ENCODE measurements around the gene LBH. TPM values are rescaled to one million over a fixed set of nuclear protein-coding genes. Genes with fewer than 3 reads are reported as not detected.
"Not testable (repeated sequence)": the region's sequence is repeated elsewhere in the genome, so short reads cannot be mapped to it uniquely, and the experiment has no call there.

The LBH gene
- total RNA-seq, 1 donor from 2014 or later = 41.2 TPM

DNA sequence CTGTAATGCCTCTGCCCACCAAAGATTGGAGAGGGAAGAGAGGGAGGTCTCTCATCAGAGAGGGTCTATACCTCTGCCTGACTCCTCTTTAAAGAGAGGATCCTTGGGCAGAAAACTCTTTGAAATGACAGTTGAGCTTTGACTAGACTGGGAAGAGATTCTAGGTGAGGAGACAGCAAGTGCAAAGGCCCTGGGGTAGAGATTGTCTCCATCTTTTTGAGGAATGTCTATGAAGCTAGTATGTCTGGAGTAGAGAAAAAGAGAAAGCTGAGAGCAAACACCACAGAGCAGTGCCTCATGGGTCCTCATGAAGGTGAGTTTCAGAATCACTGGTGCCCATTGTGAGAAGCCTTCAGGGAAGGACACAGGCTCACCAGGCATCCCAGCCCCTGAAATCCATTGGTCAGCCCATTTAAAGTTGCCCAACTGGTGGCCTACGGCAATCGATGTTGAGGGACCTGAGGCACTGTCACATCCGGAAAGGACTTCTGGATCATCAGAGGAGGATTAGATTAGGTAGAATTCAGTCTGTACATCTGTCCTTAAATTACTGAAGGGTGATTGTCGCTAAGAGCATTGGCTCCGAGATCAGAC, 31.5 kb downstream of the LBH start:
- Histone ChIP-seq H3K9me3 (ENCODE audit: control insufficient read depth in 3 of 3, low read length in 3 of 3) (peaks cover 0 to 3% (median 3%) of the 10 kb centered on the region in 3 donors), H3K4me3 (ENCODE audit: low read length in 3 of 3) (no peak overlapping the region), H3K27me3 (ENCODE audit: control insufficient read depth in 3 of 3, insufficient read depth in 3 of 3, low read length in 3 of 3) (no peaks in the 10 kb centered on the region), H3K9ac (ENCODE audit: low read depth in 1 of 3, low read length in 3 of 3) (no peak overlapping the region), H3K27ac (ENCODE audit: low read depth, low read length) (no peak overlapping the region), H3K36me3 (ENCODE audit: control insufficient read depth in 3 of 3, insufficient read depth in 3 of 3, low read length in 3 of 3) (peaks cover 6 to 13% (median 12%) of the 10 kb centered on the region in 3 donors), H3K4me1 (ENCODE audit: control insufficient read depth in 3 of 3, insufficient read depth in 3 of 3, low read length in 3 of 3) (peaks cover 0 to 8% (median 6%) of the 10 kb centered on the region in 3 donors)

DNA sequence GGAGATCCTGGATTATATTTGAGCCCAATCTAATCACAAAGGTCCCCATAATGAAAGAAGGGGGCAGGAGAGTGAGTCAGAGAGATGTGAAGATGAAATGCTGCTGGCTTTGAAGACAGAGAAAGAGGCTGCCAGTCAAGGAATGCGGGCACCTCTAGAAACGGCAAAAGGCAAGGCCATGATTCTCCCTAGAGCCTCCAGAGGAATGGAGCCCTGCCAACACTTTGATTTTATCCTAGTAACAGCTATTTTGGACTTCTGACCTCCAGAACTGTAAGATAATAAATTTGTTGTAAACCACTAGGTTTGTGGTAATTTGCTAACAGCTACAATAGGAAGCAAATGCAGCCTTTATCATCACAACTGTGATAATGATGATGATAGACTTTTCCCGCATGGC, 32.9 kb downstream of the LBH start:
- Histone ChIP-seq H3K9ac (ENCODE audit: low read depth in 1 of 3, low read length in 3 of 3) (no peak overlapping the region), H3K9me3 (ENCODE audit: control insufficient read depth in 3 of 3, low read length in 3 of 3) (peaks cover 0 to 3% (median 3%) of the 10 kb centered on the region in 3 donors), H3K4me1 (ENCODE audit: control insufficient read depth in 3 of 3, insufficient read depth in 3 of 3, low read length in 3 of 3) (peaks cover 0 to 11% (median 6%) of the 10 kb centered on the region in 3 donors), H3K27ac (ENCODE audit: low read depth, low read length) (no peak overlapping the region), H3K4me3 (ENCODE audit: low read length in 3 of 3) (no peak overlapping the region), H3K36me3 (ENCODE audit: control insufficient read depth in 3 of 3, insufficient read depth in 3 of 3, low read length in 3 of 3) (peaks cover 0 to under 1% (median 0%) of the 10 kb centered on the region in 3 donors), H3K27me3 (ENCODE audit: control insufficient read depth in 3 of 3, insufficient read depth in 3 of 3, low read length in 3 of 3) (no peaks in the 10 kb centered on the region)

DNA sequence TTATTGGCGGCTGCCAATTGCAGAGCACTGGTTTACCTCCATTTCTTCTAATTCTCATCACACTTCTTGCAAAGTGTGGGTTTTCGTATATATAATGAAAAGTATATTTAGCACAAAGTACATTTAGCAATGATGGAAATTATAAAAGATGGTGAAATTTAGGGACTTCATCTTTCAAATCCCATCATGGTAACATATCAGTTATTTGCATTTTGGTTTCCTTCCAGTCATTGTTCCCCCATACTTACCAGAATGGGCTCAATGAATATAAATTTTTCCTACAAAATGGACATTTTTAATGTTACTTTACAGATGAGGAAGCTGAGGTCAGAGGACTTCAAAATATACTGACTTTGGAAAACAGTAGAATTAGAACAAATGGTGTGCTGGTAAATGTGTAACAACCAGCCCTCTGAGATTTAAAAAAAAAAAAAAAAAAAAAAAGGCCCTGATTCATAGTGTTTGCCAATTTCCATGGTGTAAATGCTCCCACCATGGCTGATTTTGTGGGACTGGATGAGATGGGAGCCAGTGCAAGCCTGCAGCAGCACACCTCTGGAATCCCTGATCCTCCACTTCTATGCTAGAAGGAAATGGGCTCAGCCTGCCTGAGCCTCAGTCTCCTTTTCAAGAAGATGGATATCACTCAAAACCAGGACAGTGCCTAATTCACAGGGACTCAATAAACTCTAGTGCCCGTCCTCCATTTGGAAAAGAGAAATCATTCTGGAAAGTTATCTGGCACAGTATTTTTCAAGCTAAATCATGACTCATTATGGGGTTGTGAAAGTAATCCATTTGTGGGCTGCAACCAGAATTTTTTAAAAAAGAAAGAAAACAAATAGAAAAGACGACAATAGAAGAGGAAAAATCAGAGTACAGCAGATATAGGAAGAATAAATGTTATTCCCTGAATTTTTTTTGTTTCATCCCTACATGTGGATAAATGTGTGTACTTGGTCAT, 34.0 kb downstream of the LBH start:
- Histone ChIP-seq H3K4me1 (ENCODE audit: control insufficient read depth in 3 of 3, insufficient read depth in 3 of 3, low read length in 3 of 3) (peaks cover 0 to 11% (median 6%) of the 10 kb centered on the region in 3 donors), H3K27me3 (ENCODE audit: control insufficient read depth in 3 of 3, insufficient read depth in 3 of 3, low read length in 3 of 3) (no peaks in the 10 kb centered on the region), H3K27ac (ENCODE audit: low read depth, low read length) (no peak overlapping the region), H3K9ac (ENCODE audit: low read depth in 1 of 3, low read length in 3 of 3) (no peak overlapping the region), H3K9me3 (ENCODE audit: control insufficient read depth in 3 of 3, low read length in 3 of 3) (peaks cover 0 to 3% (median 3%) of the 10 kb centered on the region in 3 donors), H3K4me3 (ENCODE audit: low read length in 3 of 3) (no peak overlapping the region), H3K36me3 (ENCODE audit: control insufficient read depth in 3 of 3, insufficient read depth in 3 of 3, low read length in 3 of 3) (no peaks in the 10 kb centered on the region)

DNA sequence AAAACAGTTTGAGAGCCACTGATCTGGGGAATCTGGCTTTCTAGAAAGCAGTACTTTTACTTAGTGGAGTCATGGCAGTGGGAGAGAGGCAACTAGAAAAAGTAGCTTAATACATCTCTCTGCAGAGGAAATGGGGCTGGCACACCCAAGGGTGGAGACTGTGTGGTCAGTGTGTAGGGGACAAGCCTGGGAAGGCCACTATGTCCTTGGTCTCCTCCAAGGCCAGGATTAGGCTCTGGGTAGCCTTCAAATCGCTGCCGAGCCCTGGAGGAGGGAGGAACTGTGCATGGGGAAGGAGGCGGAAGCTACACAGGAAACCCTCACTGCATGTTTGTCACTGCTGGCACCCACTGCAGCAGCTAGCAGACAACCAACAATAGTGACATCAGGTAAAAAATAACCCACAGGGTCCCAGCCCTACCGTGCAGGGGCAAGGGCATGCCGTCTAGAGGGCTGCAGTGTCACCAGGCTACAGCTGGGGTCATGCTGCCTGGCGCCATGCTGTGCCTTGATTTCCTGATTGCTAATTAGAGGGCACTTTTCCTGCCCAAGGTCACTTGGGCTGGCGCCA, 34.8 kb downstream of the LBH start:
- H3K36me3 ChIP-seq (ENCODE audit: control insufficient read depth in 3 of 3, insufficient read depth in 3 of 3, low read length in 3 of 3) = no peaks in the 10 kb centered on the region
- no peaks in the 10 kb centered on the region for H3K27me3 ChIP-seq (ENCODE audit: control insufficient read depth in 3 of 3, insufficient read depth in 3 of 3, low read length in 3 of 3)
- peaks cover 0 to 3% (median 3%) of the 10 kb centered on the region in 3 donors for H3K9me3 ChIP-seq (ENCODE audit: control insufficient read depth in 3 of 3, low read length in 3 of 3)
- H3K9ac ChIP-seq (ENCODE audit: low read depth in 1 of 3, low read length in 3 of 3) = no peak overlapping the region
- no peak overlapping the region for H3K27ac ChIP-seq (ENCODE audit: low read depth, low read length)
- H3K4me1 ChIP-seq (ENCODE audit: control insufficient read depth in 3 of 3, insufficient read depth in 3 of 3, low read length in 3 of 3) = peaks cover 0 to 11% (median 6%) of the 10 kb centered on the region in 3 donors
- no peak overlapping the region for H3K4me3 ChIP-seq (ENCODE audit: low read length in 3 of 3)

DNA sequence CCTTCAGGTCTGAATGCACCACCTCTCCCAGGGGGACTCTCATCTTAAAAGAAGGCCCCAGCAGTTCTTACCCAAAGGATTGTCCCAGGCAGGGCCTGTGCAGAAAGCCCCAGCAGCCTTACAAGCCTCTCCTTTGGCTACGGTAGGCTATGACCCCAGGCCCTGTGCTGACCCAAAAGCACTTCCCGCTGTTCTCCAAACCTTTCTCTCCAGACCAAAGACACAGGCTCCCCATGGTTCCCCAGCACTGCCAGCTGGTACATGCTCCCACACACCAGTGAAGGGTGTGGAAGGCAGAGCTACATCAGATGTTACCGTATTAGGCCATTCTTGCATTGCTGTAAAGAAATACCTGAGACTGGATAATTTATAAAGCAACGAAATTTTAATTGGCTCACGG, 35.4 kb downstream of the LBH start:
- Histone ChIP-seq H3K4me1 (ENCODE audit: control insufficient read depth in 3 of 3, insufficient read depth in 3 of 3, low read length in 3 of 3) (peaks cover 0 to 11% (median 6%) of the 10 kb centered on the region in 3 donors), H3K9ac (ENCODE audit: low read depth in 1 of 3, low read length in 3 of 3) (no peak overlapping the region), H3K36me3 (ENCODE audit: control insufficient read depth in 3 of 3, insufficient read depth in 3 of 3, low read length in 3 of 3) (no peaks in the 10 kb centered on the region), H3K27ac (ENCODE audit: low read depth, low read length) (no peak overlapping the region), H3K27me3 (ENCODE audit: control insufficient read depth in 3 of 3, insufficient read depth in 3 of 3, low read length in 3 of 3) (no peaks in the 10 kb centered on the region), H3K9me3 (ENCODE audit: control insufficient read depth in 3 of 3, low read length in 3 of 3) (peaks cover 0 to 3% (median 1%) of the 10 kb centered on the region in 3 donors), H3K4me3 (ENCODE audit: low read length in 3 of 3) (no peak overlapping the region)

DNA sequence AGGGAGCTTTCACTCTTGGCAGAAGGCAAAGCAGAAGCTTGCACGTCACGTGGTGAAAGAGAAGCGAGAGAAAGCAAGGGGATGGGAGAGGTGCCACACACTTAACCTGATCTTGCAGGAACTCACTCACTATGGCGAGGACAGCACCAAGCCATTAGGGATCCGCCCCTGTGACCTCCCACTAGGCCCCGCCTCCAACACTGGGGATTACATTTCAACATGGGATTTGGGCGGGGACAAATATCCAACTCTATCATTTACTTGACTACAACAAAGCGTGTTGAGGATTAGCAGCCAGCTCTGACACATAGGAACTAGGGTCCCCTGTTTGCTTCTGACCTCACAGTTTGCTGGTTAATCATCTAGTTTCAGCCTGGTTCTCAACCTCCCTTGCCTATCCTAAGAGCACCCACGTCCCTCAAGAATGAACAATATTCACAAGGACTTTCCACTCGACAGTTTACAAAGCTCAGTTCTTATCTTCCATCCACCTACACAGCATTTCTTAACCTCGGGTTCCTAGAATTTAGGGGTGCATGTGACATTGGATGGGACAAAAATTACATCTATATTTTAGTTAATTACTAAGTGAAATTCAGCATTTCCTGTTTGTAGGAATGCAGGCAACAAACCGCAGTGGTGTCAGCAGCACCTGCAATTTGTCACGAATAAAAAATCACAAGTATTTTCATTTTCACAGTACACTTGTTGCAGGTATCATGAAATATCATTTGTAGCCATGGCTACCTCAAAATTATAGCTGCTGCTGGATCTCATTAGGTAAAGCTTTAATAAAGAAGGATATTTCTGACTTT, 36.0 kb downstream of the LBH start:
- Histone ChIP-seq H3K4me1 (ENCODE audit: control insufficient read depth in 3 of 3, insufficient read depth in 3 of 3, low read length in 3 of 3) (peaks cover 0 to 11% (median 6%) of the 10 kb centered on the region in 3 donors), H3K36me3 (ENCODE audit: control insufficient read depth in 3 of 3, insufficient read depth in 3 of 3, low read length in 3 of 3) (no peaks in the 10 kb centered on the region), H3K27me3 (ENCODE audit: control insufficient read depth in 3 of 3, insufficient read depth in 3 of 3, low read length in 3 of 3) (no peaks in the 10 kb centered on the region), H3K9ac (ENCODE audit: low read depth in 1 of 3, low read length in 3 of 3) (no peak overlapping the region), H3K9me3 (ENCODE audit: control insufficient read depth in 3 of 3, low read length in 3 of 3) (no peaks in the 10 kb centered on the region), H3K27ac (ENCODE audit: low read depth, low read length) (no peak overlapping the region), H3K4me3 (ENCODE audit: low read length in 3 of 3) (no peak overlapping the region)

DNA sequence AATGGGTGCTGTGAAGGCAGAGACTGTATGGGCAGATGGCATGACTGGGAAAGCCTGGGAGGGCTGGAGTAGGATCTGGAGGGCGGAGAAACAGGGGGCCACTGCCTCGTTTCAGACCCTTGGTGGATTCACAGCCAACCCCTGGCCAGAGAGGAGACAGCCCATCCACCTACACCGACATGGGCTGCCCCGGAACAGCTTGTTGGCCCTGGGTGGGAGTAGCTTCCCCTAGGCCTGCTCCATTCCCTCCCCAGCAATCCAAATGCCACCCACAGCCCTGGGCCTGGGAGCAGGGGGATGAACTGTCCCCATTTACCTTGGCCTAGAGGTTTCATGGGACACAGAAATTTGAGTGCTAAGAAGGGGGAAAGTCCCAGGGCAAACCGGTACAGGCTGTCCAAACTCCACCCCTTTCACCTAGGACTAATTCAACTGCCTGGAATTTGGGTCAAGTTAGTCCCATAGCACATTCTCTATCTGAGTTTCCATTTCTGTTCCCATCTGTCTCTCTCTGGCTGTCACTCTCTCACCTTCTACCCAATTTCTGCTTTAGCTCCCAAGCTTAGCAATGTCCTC, 37.0 kb downstream of the LBH start:
- peaks cover 0 to 17% (median 8%) of the 10 kb centered on the region in 3 donors for H3K4me1 ChIP-seq (ENCODE audit: control insufficient read depth in 3 of 3, insufficient read depth in 3 of 3, low read length in 3 of 3)
- no peak overlapping the region for H3K4me3 ChIP-seq (ENCODE audit: low read length in 3 of 3)
- no peak overlapping the region for H3K27ac ChIP-seq (ENCODE audit: low read depth, low read length)
- no peak overlapping the region for H3K9ac ChIP-seq (ENCODE audit: low read depth in 1 of 3, low read length in 3 of 3)
- H3K9me3 ChIP-seq (ENCODE audit: control insufficient read depth in 3 of 3, low read length in 3 of 3) = no peaks in the 10 kb centered on the region
- no peaks in the 10 kb centered on the region for H3K27me3 ChIP-seq (ENCODE audit: control insufficient read depth in 3 of 3, insufficient read depth in 3 of 3, low read length in 3 of 3)
- no peaks in the 10 kb centered on the region for H3K36me3 ChIP-seq (ENCODE audit: control insufficient read depth in 3 of 3, insufficient read depth in 3 of 3, low read length in 3 of 3)

DNA sequence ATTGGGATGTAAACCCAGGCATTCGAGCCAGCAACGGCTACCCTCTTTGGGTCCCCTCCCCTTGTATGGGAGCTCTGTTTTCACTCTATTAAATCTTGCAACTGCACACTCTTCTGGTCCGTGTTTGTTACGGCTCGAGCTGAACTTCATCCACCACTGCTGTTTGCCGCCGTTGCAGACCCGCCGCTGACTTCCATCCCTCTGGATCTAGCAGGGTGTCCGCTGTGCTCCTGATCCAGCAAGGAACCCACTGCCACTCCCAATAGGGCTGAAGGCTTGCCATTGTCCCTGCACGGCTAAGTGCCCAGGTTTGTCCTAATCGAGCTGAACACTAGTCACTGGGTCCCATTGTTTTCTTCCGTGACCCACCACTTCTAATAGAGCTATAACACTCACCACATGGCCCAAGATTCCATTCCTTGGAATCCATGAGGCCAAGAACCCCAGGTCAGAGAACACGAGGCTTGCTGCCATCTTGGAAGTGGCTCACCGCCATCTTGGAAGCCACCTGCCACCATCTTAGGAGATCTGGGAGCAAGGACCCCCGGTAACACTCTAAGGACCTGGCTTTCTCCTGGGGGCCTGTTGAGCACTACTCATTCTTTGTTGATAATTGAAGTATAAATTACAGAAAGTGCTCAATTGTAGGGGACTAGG, 37.9 kb downstream of the LBH start:
- not testable (repeated sequence) for H3K9ac ChIP-seq (ENCODE audit: low read depth in 1 of 3, low read length in 3 of 3); H3K36me3 ChIP-seq (ENCODE audit: control insufficient read depth in 3 of 3, insufficient read depth in 3 of 3, low read length in 3 of 3); H3K9me3 ChIP-seq (ENCODE audit: control insufficient read depth in 3 of 3, low read length in 3 of 3); H3K4me3 ChIP-seq (ENCODE audit: low read length in 3 of 3); H3K27me3 ChIP-seq (ENCODE audit: control insufficient read depth in 3 of 3, insufficient read depth in 3 of 3, low read length in 3 of 3); H3K27ac ChIP-seq (ENCODE audit: low read depth, low read length)
- H3K4me1 ChIP-seq (ENCODE audit: control insufficient read depth in 3 of 3, insufficient read depth in 3 of 3, low read length in 3 of 3) = peaks cover 0 to 20% (median 8%) of the 10 kb centered on the region in 3 donors

DNA sequence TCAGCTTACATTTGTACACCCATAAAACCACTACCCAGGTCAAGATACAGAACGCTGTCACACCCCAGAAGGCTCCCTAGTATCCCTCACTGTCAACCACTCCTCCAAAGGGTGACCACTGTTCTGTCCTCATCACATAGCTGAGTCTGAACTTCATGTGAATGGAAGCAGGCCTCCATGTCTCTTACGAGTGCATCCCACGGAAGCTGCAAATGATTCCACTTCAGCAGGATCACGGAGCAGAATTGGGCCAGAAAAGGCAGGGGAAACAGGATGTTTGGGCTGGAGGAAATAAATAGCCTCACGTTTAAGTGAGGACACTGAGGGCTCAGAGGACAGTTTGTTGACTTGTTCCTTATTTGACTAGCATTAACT, 38.4 kb downstream of the LBH start:
- Histone ChIP-seq H3K27me3 (ENCODE audit: control insufficient read depth in 3 of 3, insufficient read depth in 3 of 3, low read length in 3 of 3) (no peaks in the 10 kb centered on the region), H3K4me3 (ENCODE audit: low read length in 3 of 3) (no peak overlapping the region), H3K36me3 (ENCODE audit: control insufficient read depth in 3 of 3, insufficient read depth in 3 of 3, low read length in 3 of 3) (no peaks in the 10 kb centered on the region), H3K4me1 (ENCODE audit: control insufficient read depth in 3 of 3, insufficient read depth in 3 of 3, low read length in 3 of 3) (peaks cover 4 to 20% (median 8%) of the 10 kb centered on the region in 3 donors), H3K9me3 (ENCODE audit: control insufficient read depth in 3 of 3, low read length in 3 of 3) (no peaks in the 10 kb centered on the region), H3K9ac (ENCODE audit: low read depth in 1 of 3, low read length in 3 of 3) (no peak overlapping the region), H3K27ac (ENCODE audit: low read depth, low read length) (no peak overlapping the region)

Data from skeletal muscle tissue (tissue), 4 donors.